Esophagus squamous epithelium (tissue), 4 donors: Measurements from ENCODE around the gene IQSEC1.

Experiments
- POLR2A ChIP-seq, 4 donors: fragments of 450-650 bp; IDR thresholded peaks; one replicate each; pipeline ENCODE4 v1.6.1; 2017; ENCODE audit warnings: antibody characterized with exemption in 4 of 4, mild to moderate bottlenecking in 4 of 4, moderate library complexity in 3 of 4
- TF ChIP-seq, protein P1 (sequence below), 6 experiments: fragments of 450-650 bp in 4 of 6; fragments of 200-600 bp in 2 of 6; sonication (generic) in 2 of 6; IDR thresholded peaks; one replicate each; pipeline ENCODE4 v1.5.1; 2016 to 2019; ENCODE audit warnings: antibody characterized with exemption in 6 of 6, mild to moderate bottlenecking in 4 of 6, moderate library complexity in 4 of 6

DNA sequence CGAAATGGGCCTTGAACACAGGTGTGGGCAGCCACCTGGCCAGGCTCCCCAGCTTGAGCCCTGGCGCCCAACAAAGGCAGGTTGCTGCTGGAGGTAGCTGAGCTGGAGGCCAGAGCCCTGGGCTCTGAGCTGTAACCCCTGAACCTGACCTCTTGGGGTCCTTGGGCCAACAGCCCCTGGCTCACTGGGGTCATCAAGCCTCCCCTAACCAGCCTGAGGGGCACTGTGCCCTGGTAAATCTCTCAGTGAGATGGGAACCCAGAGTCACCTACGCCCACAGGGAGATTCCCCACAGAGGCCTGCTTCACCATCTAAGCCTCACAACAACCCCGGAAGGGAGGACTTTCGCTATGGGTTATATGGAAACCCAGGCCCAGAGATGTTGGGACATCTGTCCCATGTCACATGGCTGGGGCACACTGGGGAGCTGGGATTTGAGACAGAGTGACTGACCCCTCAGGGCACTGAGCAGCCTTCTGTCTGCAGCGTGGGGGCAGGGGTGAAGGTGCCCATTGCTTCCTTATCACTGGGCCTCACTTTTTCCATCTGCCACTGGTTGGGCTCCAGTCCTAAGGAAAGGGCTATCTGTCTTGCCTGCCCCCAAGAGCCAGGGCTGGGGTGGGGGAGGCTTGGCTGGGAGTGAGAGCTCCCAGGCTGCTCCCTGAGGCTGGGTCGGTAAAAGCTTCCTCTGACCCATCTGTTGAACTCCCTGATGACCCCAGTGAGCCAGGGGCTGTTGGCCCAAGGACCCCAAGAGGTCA, 59.1 kb downstream of the IQSEC1 start:
- TF ChIP-seq, protein P1, sequence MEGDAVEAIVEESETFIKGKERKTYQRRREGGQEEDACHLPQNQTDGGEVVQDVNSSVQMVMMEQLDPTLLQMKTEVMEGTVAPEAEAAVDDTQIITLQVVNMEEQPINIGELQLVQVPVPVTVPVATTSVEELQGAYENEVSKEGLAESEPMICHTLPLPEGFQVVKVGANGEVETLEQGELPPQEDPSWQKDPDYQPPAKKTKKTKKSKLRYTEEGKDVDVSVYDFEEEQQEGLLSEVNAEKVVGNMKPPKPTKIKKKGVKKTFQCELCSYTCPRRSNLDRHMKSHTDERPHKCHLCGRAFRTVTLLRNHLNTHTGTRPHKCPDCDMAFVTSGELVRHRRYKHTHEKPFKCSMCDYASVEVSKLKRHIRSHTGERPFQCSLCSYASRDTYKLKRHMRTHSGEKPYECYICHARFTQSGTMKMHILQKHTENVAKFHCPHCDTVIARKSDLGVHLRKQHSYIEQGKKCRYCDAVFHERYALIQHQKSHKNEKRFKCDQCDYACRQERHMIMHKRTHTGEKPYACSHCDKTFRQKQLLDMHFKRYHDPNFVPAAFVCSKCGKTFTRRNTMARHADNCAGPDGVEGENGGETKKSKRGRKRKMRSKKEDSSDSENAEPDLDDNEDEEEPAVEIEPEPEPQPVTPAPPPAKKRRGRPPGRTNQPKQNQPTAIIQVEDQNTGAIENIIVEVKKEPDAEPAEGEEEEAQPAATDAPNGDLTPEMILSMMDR (IDR thresholded peaks at IDR 0.05), result no peak
- no peak for TF ChIP-seq POLR2A (IDR thresholded peaks at IDR 0.05)
